ENCODE data around the gene ZNF862. TPM values are rescaled to one million over a fixed set of nuclear protein-coding genes. Genes with fewer than 3 reads are reported as not detected.

The ZNF862 gene
- total RNA-seq, 4 donors from 2014 or later = 18.4 to 61.1 (median 22.1) TPM

DNA sequence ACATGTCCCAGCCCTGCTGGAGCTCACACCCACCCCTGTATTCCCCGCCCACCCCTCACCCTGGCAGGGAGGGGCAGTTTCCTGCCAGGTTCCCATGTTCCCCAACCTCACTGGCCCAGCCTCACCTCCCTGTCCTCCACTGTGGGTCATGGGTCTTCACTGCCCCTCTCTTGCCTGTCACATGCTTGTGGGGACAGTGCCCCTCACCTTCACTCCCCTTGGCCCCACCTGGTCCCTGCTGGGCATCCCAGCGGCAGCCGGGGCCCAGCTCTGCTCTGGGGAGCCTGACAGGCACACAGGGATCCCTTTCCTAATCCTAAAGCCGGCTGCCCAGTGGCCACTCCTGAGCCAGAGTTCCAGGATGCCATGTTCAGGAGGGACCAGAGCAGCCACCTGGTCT, 21.4 kb upstream of the ZNF862 start:
- H3K27me3 ChIP-seq = peaks cover 4% of the 10 kb centered on the region
- H3K9me3 ChIP-seq = no peaks in the 10 kb centered on the region
- no peak for DNase-seq (ENCODE audit: low spot score in 2 of 2)
- H3K4me3 ChIP-seq = no peak overlapping the region
- TF ChIP-seq EP300 (IDR thresholded peaks at IDR 0.05) (no peak), POLR2AphosphoS5 (IDR thresholded peaks at IDR 0.05) (no peak), CTCF (IDR thresholded peaks at IDR 0.05) (no peak), POLR2A (IDR thresholded peaks at IDR 0.05) (no peak)
- WGBS = 56% methylated on average over 1 of the region's 4 CpGs
- H3K27ac ChIP-seq = no peak overlapping the region
- no peaks in the 10 kb centered on the region for H3K36me3 ChIP-seq
- peaks cover under 1% of the 10 kb centered on the region for H3K4me1 ChIP-seq

- Histone ChIP-seq H3K27me3 (peaks cover 4% of the 10 kb centered on the region), H3K36me3 (no peaks in the 10 kb centered on the region), H3K4me1 (peaks cover 2% of the 10 kb centered on the region), H3K4me3 (no peak overlapping the region), H3K27ac (no peak overlapping the region), H3K9me3 (no peaks in the 10 kb centered on the region)
- no peak for TF ChIP-seq POLR2A (IDR thresholded peaks at IDR 0.05)
- no peak for TF ChIP-seq EP300 (IDR thresholded peaks at IDR 0.05)
- no peak for TF ChIP-seq CTCF (IDR thresholded peaks at IDR 0.05)
- TF ChIP-seq POLR2AphosphoS5 (IDR thresholded peaks at IDR 0.05) = no peak
- WGBS = 0% methylated on average over 1 of the region's 8 CpGs
- no peak for DNase-seq (ENCODE audit: low spot score in 2 of 2)
Measured at GRCh38 chr7:149817301-149817771, 20.8 kb upstream of the ZNF862 start.

GRCh38 chr7:149817836-149818535, 20.2 kb upstream of the ZNF862 start:
- Histone ChIP-seq H3K27me3 (peaks cover 4% of the 10 kb centered on the region), H3K27ac (no peak overlapping the region), H3K4me1 (peaks cover 2% of the 10 kb centered on the region), H3K36me3 (no peaks in the 10 kb centered on the region), H3K4me3 (no peak overlapping the region), H3K9me3 (no peaks in the 10 kb centered on the region)
- TF ChIP-seq POLR2A (IDR thresholded peaks at IDR 0.05) = no peak
- no peak for TF ChIP-seq EP300 (IDR thresholded peaks at IDR 0.05)
- TF ChIP-seq POLR2AphosphoS5 (IDR thresholded peaks at IDR 0.05) = no peak
- no peak for TF ChIP-seq CTCF (IDR thresholded peaks at IDR 0.05)
- DNase-seq (ENCODE audit: low spot score in 2 of 2) = no peak
- WGBS = 90% methylated on average over 19 of the region's 23 CpGs

GRCh38 chr7:149818536-149818840, 19.7 kb upstream of the ZNF862 start:
- 98% methylated on average over 6 of the region's 9 CpGs for WGBS
- Histone ChIP-seq H3K27ac (no peak overlapping the region), H3K36me3 (no peaks in the 10 kb centered on the region), H3K27me3 (peaks cover 4% of the 10 kb centered on the region), H3K4me1 (peaks cover 2% of the 10 kb centered on the region), H3K4me3 (no peak overlapping the region), H3K9me3 (no peaks in the 10 kb centered on the region)
- TF ChIP-seq EP300 (IDR thresholded peaks at IDR 0.05) (no peak), POLR2A (IDR thresholded peaks at IDR 0.05) (no peak), POLR2AphosphoS5 (IDR thresholded peaks at IDR 0.05) (no peak), CTCF (IDR thresholded peaks at IDR 0.05) (no peak)
- DNase-seq (ENCODE audit: low spot score in 2 of 2) = no peak

GRCh38 chr7:149819141-149819960, 18.8 kb upstream of the ZNF862 start:
- DNase-seq (ENCODE audit: low spot score in 2 of 2) = no peak
- Histone ChIP-seq H3K9me3 (no peaks in the 10 kb centered on the region), H3K27me3 (peaks cover 4% of the 10 kb centered on the region), H3K36me3 (no peaks in the 10 kb centered on the region), H3K27ac (no peak overlapping the region), H3K4me1 (peaks cover 2% of the 10 kb centered on the region), H3K4me3 (no peak overlapping the region)
- TF ChIP-seq POLR2AphosphoS5 (IDR thresholded peaks at IDR 0.05) (no peak), POLR2A (IDR thresholded peaks at IDR 0.05) (no peak), EP300 (IDR thresholded peaks at IDR 0.05) (no peak), CTCF (IDR thresholded peaks at IDR 0.05) (no peak)
- WGBS = 83% methylated on average over 2 of the region's 28 CpGs
